GM12892 (cell line): Measurements from ENCODE around the gene SLC4A7.

Source experiments
- POLR2A ChIP-seq: IDR thresholded peaks from 2 replicates; pipeline ENCODE4 v1.6.1; 2011; ENCODE audit warnings: low read depth, low read length, control low read depth
- POLR2AphosphoS5 ChIP-seq: IDR thresholded peaks from 2 replicates; pipeline ENCODE4 v1.6.1; 2011; ENCODE audit warnings: low read depth, low read length, control low read depth

GRCh38 chr3:27354161-27354560, 130.0 kb downstream of the SLC4A7 start:
- TF ChIP-seq POLR2A (no peak), POLR2AphosphoS5 (no peak)
